Dedifferentiated amniotic fluid mesenchymal stem cell (primary cell): ENCODE data around the gene RALGAPB.

Experiments
- DNase-seq: peaks from one replicate; pipeline ENCODE4 v3.0.0-alpha.2; 2016; ENCODE audit errors: extremely low spot score

The RALGAPB gene

DNA sequence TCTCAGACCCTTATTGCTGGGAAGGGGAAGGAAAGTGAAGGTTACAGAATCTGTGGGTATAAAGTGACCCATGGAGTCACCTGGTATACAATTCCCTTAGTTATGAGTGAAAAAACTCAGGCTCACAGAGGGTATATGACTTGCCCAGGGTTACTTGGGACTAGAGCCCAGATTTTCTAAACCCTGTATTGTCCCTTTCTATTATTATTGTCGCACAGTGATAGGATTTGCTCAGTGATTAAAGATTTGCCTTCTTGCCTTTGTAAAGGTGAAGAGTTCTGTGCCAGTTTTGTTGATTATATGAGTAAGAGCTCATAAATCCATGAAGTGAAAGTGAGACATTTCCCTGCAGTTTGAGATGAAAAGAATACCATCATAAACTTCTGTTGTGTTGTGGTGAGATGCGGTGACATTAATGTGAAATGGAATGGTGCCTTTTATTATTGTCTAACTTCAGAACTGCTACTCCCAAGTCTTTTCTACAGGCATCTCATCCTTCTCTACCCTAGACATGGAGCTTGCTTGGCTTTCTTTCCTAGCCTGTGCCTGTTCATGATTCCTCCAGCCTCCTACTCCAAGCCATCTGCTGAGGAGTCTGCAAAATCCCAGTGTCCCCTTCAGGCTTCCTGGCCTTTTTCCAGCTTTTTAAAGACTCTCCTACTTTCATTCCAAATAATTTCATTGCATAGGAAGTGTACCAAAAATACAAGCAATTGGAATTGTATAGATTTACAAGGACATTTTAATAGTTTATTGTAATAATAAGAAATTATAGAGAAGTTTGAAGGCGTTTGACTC, 74.8 kb downstream of the RALGAPB start:
- no peak for DNase-seq

DNA sequence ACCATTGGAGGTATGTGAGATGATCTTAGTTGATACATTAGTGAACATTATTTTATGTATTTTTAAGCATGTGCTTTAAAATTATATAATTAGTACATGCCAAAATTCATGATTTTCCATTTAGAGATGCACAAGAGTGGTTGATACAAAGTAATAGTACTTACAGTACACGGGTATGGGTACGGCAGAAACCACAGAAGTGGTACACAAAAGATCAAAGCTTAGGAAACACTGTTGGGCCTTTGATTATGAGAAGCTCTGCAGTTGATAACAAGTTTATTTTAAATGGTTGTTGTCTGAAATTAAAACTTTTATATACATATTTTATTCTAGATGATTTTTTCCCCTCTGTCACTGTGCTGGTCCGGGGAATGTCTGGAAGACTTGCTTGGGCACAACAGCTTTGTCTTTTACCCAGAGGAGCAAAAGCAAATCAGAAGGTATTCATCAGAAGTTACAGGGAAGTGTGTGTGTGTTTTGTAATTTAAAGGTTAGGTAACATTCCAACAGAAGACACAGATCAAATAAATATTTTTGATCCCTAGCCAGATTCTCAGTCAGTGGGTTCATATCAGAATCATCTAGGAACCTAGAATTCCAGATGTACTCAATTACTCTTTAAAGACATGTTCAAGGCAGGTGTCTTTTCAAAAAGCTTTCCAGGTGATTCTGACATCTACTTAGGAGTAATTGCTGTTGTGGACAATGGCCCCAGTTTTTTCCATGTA, 75.9 kb downstream of the RALGAPB start:
- no peak for DNase-seq

- DNase-seq = no peak
Observed at GRCh38 chr20:38550274-38550673, 77.6 kb downstream of the RALGAPB start.

DNA sequence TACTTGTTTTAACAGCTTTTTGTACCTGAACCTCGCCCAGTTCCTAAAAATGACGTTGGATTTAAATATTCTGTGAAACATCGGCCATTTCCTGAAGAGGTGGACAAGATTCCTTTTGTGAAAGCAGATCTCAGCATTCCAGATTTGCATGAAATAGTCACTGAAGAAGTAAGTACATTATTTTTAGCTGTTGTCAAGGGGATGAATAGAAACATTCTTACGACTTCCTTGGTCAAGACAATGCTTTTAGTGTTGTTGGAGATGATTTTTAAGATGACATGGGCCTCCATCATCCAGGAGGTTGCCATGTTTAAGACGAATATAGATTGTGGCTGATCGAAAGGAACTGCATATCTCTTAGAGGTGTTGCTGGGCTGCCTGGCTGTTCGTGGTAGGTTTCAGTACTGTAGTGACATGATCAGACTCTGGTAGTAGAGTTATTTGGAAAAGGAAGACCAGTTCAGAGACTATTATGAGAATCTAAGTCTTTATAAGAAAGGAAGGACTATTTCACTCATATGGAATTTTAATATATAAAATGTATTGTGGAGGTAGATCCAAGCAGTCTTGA, 78.5 kb downstream of the RALGAPB start:
- no peak for DNase-seq

- DNase-seq = no peak
Observed at GRCh38 chr20:38554986-38555385, 82.3 kb downstream of the RALGAPB start.

DNA sequence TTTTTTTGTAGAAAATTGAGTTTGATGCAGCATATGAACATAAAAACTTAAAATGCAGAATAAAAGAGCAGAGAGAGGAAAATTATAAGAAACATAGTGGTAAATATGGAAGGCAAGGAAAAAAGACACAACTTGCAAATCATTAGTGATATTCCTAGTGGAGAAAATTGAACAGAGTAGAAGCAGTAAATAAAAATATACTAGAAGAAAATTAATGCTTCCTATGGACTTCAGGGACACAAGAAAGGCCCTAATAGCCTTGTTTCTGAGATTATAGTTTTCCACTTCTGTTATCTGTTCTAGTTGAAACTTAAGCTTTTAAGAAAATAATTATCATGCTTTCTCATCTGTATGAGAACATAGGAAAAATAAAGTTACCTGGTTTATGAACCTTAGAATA, 82.8 kb downstream of the RALGAPB start:
- no peak for DNase-seq

DNA sequence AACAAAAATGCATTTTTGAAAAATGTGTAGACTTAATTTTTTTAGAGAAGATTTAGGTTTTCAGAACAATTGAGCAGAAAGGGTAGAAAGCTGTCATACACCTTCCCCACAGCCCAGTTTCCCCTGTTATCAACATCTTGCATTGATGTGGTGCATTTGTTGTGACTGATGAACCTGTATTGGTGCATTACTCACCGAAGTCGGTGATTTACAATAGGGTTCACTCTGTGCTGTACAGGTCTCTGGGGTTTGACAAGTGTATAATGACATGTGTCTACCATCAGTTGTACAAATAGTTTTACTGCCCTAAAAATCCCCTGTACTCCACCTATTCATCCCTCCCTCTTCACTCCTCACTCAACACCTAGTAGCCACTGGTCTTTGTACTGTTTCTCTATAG, 84.5 kb downstream of the RALGAPB start:
- DNase-seq = no peak

GRCh38 chr20:38558596-38559360, 86.1 kb downstream of the RALGAPB start:
- DNase-seq = no peak

DNA sequence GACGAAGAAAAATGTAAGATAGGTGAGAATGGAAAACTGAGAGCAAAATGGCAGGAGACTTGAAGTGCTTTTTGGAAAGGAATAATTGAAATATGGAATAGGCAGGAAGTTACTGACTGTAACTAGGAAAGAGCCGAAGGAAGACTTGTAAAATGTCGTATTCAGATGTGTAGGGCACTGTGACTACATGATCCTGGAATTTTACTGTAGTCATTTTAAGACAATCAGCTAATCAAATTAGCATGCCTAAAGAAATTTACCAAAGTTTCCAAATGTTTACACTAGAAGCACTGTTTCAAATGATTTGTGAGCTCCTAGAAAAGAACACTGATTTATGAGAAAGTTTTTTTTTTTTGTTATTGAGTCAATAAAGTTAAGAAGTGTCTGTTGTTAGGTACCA, 87.1 kb downstream of the RALGAPB start:
- DNase-seq = no peak

DNA sequence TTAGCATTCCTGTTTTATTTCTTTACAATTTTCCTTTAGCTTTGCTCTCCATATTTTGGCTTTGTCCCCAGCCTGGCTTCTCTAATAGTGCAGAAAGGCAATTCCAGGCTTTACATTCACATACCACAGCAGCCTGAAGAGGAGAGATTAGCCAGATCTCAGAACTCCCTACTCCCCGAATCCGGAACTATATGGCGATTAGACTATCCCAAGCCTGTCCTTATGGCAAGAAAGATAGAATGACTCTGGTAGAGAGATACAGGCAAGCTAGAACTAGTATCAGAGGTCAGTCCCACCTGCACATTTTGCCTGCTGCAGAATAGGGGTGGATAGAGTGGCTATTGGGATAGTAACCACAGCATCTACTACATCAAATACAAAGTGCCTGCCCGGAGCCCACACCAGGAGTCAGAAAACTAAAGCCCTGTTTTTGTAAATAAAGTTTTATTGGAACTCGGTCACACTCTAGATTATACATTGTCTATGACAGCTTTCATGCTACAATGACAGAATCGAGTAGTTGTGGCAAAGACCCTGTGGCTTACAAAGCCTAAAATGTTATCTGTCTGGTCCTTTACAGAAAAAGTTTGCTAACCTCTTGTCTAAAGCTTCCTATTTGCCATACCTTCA, 91.3 kb downstream of the RALGAPB start:
- no peak for DNase-seq

DNA sequence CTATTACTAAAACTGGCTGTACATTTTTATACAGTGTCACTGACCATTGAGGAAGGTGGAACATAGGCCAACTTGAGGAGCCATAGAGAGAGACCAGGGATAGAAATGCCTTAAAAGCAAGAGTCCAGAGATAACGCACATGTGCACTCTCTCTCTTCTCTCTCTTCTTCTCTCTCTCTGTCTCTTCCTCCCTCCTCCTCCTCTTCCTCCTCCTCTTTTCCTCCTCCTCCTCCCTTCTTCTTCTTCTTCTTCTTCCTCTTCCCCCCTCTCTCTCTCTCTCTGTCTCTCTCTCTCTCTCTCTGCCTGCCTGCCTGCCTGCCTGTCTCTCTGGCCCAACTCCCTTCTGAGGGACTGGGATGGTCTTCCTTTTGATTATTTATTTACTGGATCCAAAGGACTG, 92.0 kb downstream of the RALGAPB start:
- no peak for DNase-seq

GRCh38 chr20:38566036-38566598, 93.5 kb downstream of the RALGAPB start:
- DNase-seq = no peak

DNA sequence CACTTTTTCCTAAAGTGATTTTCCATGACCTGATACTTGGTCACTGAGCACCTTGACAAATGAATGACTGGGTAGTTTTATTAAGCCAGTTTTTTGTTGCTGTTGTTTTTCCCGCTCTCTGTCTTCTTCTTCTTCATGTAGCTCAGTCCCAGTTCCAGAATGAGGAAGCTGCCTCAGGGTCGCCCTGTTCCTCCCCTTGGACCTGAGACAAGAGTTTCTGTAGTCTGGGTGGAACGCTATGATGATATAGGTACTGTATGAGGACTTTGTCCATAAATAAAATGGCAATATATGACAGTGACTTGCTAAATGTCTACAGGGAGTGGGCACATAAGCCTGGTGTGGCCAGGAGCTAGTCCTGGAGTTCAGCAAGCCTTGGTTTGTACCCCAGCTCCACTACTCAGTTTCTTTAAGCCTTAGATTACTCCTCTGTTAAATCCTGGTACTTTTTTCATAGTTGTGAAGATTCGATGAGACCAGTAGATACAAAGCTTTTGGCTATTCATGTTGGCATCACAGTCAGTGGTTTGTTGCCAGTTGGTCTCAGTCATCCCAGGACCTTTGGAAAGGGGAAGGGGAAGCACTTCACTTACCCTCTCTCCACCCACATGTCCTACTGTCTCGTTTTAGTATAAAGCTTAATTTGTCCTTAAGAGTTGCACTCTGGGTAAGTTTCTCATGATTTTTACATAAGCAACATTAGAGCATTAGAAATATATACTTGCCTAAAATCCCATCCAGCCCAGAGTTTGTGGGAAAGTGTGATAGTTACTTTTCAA, 97.3 kb downstream of the RALGAPB start:
- no peak for DNase-seq

DNA sequence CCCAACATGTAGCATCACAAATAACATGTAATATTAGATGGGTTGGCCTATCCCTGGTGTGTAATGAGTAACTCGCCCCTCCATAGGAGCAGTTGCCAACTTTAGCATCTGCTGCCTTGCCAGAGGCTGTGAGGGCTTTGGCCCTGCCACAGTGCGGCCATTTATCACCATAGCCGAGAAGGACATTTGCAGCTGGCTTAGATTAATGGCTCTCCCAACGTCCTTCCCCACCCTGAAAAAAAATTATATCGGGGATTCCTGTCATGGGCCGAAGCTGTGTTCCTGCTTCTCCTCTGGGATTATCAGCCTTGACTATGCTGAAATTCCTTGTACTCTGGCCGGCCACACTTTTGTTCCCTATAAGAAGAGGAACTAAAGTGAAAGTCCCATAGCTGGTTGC, 100.8 kb downstream of the RALGAPB start:
- no peak for DNase-seq

DNA sequence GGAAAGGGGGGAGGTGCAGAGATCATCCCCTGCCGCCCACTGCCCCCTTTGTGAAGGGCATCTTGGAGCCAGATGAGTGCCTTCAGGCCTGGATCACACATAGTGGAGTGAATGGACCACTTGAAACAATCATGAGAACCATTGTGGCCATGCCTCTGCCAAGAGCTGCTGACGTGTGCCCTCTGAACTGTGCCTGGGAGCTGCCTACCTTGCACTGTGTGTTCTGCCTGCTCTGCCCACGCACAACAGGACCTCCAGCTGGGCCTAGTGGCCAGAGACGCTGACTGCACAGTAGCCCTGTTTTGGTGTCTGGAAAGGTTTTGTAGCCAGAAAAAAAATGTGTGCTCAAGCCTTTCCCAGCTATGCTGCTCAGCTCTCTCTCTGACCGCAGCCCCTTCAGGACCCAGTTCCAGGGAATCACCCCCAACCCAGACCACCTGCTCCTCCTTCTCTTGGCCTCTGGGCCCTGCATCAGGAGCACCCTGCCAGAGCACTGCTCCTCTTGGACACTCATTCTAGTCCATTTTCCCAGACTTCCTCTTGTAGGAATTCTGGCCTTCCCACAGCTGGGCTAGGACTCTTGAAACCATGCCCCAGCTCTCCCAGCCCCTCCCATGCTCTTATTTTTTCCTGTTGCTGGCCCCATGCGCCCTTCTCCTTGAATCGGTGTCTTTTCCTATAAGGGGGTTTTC, 106.7 kb downstream of the RALGAPB start:
- no peak for DNase-seq

- DNase-seq = no peak
Observed at GRCh38 chr20:38579921-38580320, 107.3 kb downstream of the RALGAPB start.

DNA sequence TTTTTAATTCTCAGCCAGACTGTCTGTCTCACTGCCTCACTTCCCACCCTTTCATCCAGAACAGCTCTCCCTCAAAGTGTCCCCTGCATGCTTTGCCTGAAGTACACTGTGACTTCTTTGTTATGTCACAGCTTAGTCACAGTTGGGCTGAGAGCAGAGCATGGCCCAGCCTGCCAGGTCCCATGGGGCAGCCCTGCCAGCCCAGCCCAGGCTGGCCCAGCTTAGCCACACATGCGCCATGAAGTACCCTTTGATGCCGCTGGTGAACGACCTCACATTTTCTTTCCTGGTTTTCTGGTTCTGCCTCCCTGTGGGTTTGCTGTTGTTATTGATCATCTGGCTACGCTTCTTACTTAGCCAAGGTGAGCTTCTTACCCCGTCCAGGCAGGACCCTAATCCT, 108.4 kb downstream of the RALGAPB start, which contains the start of gene ADIG:
TSS of gene ADIG (plus strand) at position 185 of the 400 bp plus-strand sequence. CDS start at position 239, 54 bp downstream.
- no peak for DNase-seq

DNA sequence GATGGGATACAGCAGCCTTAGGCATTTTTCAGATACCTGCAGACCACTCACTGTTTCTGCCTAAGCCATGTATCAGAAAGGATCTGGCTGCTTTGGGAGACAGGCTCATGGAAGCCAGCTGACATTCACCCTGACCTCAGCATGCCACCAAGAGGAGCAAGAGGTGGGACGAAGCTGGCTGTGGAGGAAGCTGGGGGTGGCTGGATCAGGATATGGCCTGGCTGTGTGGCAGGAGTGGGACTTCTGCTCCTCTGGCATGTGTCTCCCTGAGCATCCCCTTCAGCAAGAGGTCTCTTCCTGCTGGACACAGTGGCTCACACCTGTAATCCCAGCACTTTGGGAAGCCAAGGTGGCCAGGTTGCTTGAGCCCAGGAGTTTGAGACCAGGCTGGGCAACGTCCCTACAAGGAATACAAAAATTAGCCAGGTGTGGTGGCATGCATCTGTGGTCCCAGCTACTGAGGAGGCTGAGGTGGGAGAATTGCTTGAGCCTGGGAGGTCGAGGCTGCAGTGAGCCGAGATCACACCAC, 109.3 kb downstream of the RALGAPB start:
- DNase-seq = no peak

DNA sequence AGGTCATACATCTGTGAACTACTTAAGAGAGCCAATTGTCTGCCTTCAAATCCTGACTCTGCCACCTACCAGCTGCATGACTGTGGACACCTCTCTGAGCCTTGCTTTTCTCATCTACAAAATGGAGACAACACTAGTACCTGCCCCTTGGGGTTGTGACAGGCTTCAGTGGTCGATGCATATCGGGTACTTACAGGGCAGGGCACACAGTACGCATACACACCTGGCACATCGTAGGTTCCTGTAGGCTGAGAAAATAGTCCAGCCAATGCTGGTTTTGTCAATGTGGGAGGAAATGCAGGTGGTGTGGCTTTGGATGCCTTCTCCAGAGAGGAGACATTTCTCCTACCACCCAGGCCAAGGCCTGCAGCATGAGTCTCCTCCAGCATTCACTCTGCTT, 110.7 kb downstream of the RALGAPB start:
- no peak for DNase-seq
